Esophagus squamous epithelium (tissue), 4 donors: ENCODE results near the gene THY1.

Source experiments
- POLR2A ChIP-seq, 4 donors: fragments of 450-650 bp; IDR thresholded peaks; one replicate each; pipeline ENCODE4 v1.6.1; 2017; ENCODE audit warnings: antibody characterized with exemption in 4 of 4, mild to moderate bottlenecking in 4 of 4, moderate library complexity in 3 of 4
- TF ChIP-seq, protein P1 (sequence below), 6 experiments: fragments of 450-650 bp in 4 of 6; fragments of 200-600 bp in 2 of 6; sonication (generic) in 2 of 6; IDR thresholded peaks; one replicate each; pipeline ENCODE4 v1.5.1; 2016 to 2019; ENCODE audit warnings: antibody characterized with exemption in 6 of 6, mild to moderate bottlenecking in 4 of 6, moderate library complexity in 4 of 6

DNA sequence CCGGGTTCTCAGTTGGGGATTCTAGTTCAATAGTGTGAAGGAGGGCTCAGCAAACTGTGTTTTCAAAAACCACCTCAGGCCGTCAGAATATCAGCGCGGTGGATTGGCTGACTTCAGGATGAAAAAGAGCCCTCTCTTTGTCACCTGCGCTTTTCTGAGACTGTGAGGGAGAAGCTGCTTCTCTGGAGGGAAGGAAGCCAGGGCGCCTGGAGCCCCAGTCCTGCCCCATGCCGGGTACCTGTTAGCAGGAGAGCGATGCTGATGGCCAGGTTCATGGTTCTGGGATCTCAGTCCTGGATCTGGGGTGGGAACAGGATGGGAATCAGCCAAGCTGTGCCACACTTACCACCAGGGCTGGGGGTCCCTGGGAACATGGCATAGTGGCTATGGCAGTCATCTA is 2.3 kb downstream of the THY1 start:
- TF ChIP-seq, protein P1, sequence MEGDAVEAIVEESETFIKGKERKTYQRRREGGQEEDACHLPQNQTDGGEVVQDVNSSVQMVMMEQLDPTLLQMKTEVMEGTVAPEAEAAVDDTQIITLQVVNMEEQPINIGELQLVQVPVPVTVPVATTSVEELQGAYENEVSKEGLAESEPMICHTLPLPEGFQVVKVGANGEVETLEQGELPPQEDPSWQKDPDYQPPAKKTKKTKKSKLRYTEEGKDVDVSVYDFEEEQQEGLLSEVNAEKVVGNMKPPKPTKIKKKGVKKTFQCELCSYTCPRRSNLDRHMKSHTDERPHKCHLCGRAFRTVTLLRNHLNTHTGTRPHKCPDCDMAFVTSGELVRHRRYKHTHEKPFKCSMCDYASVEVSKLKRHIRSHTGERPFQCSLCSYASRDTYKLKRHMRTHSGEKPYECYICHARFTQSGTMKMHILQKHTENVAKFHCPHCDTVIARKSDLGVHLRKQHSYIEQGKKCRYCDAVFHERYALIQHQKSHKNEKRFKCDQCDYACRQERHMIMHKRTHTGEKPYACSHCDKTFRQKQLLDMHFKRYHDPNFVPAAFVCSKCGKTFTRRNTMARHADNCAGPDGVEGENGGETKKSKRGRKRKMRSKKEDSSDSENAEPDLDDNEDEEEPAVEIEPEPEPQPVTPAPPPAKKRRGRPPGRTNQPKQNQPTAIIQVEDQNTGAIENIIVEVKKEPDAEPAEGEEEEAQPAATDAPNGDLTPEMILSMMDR (IDR thresholded peaks at IDR 0.05): no peak
- no peak for TF ChIP-seq POLR2A (IDR thresholded peaks at IDR 0.05)
